HG03520 (cell line): ENCODE data around the gene APP.

Source experiments
- ATAC-seq: cut with Tn5 transposase; IDR thresholded peaks from one replicate; pipeline ENCODE4 v1.9.1; 2021; ENCODE audit warnings: mild to moderate bottlenecking, moderate library complexity; ENCODE audit not compliant: unreplicated experiment

Gene APP

DNA sequence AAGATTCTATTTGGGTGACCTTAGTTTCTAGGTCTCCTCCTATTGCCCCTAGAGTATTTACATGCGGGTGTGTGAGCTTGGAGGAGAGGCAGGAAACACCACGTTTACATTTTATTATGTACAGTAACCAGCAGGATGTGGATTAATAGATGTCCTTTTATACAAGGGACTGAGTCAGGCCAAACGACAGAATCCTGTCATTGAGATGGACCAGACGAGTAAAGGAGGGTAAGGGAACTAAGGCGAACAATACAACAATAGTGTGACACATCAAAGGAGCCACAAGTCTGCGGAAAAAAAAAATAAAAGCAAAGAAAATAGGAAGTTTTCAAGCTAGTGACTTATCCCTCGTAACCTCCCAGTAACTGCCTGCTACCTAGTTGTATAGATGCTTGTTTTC lies 284.7 kb downstream of the APP start:
- no peak for ATAC-seq

- no peak for ATAC-seq
Observed at GRCh38 chr21:25885405-25885804, 285.2 kb downstream of the APP start.

GRCh38 chr21:25884311-25884710 lies 286.3 kb downstream of the APP start:
- no peak for ATAC-seq

DNA sequence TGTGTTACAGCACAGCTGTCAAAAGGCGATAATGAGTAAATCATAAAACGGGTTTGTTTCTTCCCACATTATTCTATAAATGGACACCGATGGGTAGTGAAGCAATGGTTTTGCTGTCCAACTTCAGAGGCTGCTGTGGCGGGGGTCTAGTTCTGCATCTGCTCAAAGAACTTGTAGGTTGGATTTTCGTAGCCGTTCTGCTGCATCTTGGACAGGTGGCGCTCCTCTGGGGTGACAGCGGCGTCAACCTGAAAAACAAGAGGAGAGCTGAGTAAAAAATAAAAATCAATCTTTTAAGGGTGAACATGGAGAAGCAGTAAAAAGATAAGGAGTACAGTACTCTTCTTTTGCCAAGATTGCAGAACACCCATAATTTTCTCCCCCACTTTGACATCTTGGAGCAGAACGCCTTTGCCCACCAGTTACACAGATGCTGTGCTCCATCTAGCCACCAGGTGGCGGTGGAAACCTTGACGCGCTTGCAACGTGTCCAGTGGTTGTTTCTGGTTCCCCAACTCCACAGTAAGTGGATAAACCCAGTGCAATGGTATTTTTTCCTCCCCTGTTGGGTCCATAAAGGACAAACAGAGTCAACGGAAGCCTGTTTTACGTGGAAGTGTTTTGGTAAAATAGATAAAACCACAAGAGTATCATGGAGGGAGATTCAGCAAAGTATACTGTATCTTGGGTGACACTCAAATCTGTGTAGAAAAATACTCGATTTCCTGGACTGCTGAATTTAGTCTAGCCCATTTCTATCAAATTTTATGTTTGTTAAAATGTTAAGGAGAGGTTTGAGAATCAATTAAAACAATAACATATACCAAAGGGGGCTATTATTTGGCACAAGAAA lies 288.8 kb downstream of the APP start:
- ATAC-seq, result peak; percentile 87

GRCh38 chr21:25879203-25879602 lies 291.4 kb downstream of the APP start:
- no peak for ATAC-seq

DNA sequence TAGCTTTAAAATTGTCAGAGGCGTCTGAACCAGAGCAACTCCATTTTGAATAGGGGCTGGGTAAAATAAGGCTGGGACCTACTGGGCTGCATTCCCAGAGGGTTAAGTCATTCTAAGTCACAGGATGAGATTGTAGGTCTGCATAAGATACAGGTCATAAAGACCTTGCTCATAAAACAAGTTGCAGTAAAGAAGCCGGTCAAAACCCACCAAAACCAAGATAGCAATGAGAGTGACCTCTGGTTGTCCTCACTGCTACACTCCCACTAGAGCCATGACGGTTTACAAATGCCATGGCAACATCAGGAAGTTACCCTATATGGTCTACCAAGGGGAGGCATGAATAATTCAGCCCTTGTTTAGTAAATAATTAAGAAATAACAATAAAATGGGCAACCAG lies 292.2 kb downstream of the APP start:
- no peak for ATAC-seq

DNA sequence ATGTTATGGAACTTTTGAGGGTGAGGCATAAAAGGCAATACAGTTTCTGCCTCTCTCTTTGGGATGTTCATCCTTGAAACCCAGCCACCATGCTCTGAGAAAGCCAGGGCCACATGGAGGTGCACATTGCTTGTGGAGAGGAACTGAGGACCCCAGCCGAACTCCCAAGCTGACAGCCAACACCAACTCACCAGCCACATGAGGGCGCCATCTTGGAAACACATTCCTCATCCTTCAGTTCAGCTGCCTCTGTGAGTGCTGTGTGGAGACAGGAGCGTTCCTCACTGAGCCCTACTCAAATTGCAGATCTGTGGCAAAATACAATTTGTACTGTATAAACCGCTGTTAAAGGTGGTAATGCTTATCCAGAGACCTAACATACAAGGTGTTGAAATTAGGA lies 298.3 kb downstream of the APP start:
- ATAC-seq, result no peak

DNA sequence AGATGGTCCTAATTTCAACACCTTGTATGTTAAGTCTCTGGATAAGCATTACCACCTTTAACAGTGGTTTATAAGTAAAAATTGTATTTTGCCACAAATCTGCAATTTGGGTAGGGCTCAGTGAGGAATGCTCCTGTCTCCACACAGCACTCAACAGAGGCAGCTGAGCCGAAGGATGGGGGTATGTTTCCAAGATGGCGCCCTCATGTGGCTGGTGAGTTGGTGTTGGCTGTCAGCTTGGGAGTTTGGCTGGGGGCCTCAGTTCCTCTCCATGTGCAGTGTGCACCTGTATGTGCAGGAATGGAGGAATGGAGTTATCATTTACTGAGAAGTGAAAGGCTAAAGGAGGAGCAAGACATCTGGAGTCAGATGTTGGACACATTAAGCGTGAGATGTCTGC lies 299.0 kb downstream of the APP start:
- no peak for ATAC-seq

DNA sequence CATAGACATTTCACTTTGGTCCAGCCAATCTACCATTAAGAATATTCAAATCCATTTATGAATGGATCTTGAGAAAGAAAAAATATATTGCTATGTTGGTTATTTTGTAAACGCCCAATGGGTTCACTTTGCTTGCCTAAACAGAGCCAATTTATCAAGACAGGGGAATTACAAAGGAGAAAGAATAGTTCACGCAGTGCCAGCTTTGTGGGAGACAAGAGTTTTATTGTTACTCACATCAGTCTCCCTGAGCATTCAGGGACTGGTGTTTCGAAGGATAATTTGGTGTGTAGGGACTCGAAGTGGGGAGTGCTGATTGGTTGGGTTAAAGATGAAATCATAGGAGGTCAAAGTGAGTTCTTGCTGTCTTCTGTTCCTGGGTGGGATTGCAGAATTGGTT lies 300.5 kb downstream of the APP start:
- ATAC-seq, result no peak

GRCh38 chr21:25867061-25867460 lies 303.5 kb downstream of the APP start:
- ATAC-seq, result no peak

- ATAC-seq, result no peak
Observed at GRCh38 chr21:25863747-25864146, 306.8 kb downstream of the APP start.

DNA sequence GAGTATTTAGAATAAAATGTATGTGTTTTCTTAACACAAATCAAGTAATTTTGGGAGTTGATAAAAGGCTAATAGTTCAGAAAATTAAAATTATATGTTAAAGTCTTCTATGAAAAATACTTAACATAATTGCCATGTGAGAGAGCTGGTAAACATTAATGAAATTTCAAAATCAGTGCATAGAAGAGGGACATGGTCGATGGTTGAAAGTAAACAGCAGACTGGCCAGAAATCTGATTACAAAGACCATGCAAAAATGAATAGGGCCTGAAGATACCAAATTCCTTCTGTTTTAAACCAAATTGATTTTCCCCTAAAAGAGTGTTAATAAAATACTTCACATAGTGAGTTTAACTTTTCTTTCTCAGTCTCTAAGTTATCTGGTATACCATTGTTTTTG lies 307.5 kb downstream of the APP start:
- ATAC-seq, result no peak

- ATAC-seq, result peak; percentile 74
Observed at GRCh38 chr21:25862596-25862995, 308.0 kb downstream of the APP start.

DNA sequence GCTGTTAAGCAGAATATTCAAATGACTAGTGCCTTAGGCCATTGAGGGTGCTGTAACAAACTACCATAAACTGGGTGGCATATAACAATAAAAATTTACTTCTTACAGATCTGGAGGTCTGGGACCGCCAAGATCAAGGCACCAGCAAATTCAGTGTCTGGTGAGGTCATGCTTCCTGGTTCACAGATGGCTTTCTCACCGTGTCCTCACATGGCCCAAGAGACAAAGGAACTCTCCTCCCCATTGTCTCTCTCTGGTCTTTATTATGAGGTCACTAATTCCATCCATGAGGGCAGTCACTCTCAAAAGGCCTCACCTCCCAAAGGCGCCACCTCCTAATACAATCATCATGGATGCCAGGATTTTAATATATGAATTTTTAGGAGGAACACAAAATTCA lies 308.5 kb downstream of the APP start:
- no peak for ATAC-seq

DNA sequence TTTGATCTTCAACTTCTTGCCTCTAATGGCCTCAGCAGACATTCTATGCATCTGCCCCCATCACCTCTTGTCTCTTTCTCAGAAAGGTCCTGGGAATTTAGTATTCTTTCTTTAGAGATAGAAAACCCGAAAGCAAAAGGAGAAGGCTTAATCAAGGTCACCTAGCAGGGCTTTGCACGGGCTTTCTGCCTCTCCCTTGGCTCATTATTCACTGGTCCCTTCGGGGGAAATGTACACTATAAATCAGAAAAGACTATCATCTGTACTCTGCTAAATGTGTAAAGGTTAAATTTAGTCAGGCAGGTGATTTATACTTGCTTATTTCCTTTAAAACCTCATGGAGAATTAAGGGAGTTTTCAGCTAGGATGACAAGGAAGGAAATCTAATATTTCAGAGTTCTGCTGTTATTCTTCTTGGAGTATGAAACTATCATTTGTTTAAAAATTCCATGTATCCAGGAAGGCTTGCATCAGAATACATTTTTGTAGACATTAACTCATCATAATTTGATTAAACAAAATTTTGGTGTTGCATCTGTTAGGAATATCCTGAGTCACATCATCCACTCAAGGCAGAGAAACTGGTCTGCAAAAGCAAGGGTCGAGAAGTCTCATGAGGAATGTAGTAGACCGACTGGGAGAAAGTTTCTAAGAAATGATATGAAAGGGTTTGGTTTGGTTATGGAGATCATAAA lies 311.2 kb downstream of the APP start:
- ATAC-seq, result no peak

- ATAC-seq, result no peak
Observed at GRCh38 chr21:25858325-25858724, 312.2 kb downstream of the APP start.

DNA sequence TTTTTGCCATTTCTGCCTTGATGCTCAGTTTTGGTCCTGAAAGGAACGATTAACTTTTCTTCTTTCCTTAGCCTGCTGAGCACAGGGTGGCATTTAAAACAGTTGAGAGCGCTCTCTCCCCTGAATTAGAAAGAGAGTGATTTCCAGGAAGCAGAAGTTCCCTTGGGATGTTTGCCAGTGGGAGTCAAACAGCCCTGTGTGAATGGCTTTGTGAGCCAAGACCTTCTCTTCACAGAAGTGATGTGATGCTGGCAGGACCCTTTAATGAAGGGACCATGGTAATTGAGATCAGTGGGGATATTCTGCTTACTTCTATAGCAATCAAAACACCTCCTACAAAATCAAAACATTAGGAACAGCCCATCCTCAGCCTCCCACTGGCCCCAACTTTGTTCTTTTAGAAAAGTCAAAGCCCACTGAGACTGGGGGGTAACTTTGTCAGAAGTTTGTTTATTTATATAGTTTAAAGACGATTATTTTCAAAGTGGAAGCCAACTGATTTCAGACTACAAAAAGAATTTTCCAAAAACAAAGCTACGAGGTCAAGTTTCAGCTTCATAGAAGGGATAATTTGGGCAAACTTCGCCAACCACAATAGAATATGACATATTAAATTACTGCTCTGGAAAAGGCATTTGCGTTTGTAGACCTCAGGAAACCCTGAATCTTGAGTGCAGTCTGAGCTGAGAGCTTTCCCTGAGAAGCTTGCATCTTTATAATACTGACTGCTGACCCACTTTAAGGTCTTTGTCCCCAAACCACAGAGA lies 313.1 kb downstream of the APP start:
- no peak for ATAC-seq

- no peak for ATAC-seq
Observed at GRCh38 chr21:25855576-25855975, 315.0 kb downstream of the APP start.

- ATAC-seq, result no peak
Observed at GRCh38 chr21:25850126-25850842, 320.3 kb downstream of the APP start.

GRCh38 chr21:25848309-25848708 lies 322.3 kb downstream of the APP start:
- no peak for ATAC-seq

DNA sequence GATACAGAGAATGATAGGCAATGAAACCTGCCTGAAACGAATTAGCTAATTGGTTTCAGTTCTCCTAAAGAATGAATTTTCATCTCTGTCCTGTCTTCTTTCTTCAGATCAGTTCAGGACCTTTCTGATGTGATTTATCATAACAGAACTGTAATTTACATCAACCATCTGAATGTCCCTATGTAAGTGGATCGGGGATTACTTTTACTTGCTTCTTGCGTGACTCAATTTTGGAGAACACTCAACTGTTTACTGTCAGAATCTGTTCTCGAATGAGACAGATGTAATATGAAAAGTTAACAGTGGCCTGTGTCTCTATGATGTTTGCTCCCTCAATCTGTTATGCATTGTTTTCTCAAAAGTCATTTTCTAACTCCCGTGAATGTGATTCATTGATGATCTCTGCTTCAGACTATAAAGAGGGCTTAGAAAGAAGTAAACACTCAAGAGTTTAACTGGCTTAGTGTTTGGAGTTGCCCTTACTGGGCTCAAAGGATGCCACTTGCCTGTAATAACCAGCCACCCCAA lies 324.8 kb downstream of the APP start:
- no peak for ATAC-seq
